ENCODE data around the gene CSMD2. TPM values are rescaled to one million over a fixed set of nuclear protein-coding genes. Genes with fewer than 3 reads are reported as not detected.

Gene CSMD2
- total RNA-seq, 6 donors from 2014 or later: 0.39 to 1.0 (median 0.52) TPM

DNA sequence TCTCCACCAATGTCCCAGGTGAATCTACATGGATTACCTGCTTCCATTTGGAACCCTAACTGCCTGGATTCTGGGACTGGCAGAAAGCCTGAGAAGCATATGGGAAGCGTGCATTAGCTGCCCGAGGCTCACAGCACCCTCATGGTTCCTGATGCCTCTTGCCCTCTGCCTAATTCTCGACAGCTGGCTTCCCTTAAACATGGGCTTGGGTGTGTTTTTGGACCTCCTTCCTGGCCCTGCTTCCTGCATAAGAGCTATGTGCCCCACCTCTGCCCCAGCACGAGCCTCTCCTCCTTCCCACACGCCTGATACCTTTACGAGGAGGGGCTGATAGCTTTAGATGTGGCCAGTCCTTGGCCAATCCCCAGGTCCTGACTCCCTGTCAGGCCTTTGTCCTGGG, 453.5 kb downstream of the CSMD2 start:
- DNase-seq (no peak), ATAC-seq (ENCODE audit: low FRiP score in 2 of 2) (no peak)
- TF ChIP-seq POLR2A (IDR thresholded peaks at IDR 0.05): no peak
- TF ChIP-seq EP300 (IDR thresholded peaks at IDR 0.05): no peak
- no peak for TF ChIP-seq POLR2AphosphoS5 (IDR thresholded peaks at IDR 0.05)
- TF ChIP-seq, protein P1, sequence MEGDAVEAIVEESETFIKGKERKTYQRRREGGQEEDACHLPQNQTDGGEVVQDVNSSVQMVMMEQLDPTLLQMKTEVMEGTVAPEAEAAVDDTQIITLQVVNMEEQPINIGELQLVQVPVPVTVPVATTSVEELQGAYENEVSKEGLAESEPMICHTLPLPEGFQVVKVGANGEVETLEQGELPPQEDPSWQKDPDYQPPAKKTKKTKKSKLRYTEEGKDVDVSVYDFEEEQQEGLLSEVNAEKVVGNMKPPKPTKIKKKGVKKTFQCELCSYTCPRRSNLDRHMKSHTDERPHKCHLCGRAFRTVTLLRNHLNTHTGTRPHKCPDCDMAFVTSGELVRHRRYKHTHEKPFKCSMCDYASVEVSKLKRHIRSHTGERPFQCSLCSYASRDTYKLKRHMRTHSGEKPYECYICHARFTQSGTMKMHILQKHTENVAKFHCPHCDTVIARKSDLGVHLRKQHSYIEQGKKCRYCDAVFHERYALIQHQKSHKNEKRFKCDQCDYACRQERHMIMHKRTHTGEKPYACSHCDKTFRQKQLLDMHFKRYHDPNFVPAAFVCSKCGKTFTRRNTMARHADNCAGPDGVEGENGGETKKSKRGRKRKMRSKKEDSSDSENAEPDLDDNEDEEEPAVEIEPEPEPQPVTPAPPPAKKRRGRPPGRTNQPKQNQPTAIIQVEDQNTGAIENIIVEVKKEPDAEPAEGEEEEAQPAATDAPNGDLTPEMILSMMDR (IDR thresholded peaks at IDR 0.05): no peak
- Histone ChIP-seq H3K36me3 (no peaks in the 10 kb centered on the region), H3K4me3 (no peak overlapping the region), H3K27me3 (no peaks in the 10 kb centered on the region), H3K4me1 (no peaks in the 10 kb centered on the region), H3K27ac (no peak overlapping the region), H3K9me3 (no peaks in the 10 kb centered on the region)
- 39 to 43% methylated on average over 6 of the region's 6 CpGs for WGBS, 2 donors

- TF ChIP-seq POLR2AphosphoS5 (IDR thresholded peaks at IDR 0.05) (no peak), EP300 (IDR thresholded peaks at IDR 0.05) (no peak), POLR2A (IDR thresholded peaks at IDR 0.05) (no peak)
- TF ChIP-seq, protein P1 (IDR thresholded peaks at IDR 0.05): no peak
- no peak for ATAC-seq (ENCODE audit: low FRiP score in 2 of 2)
- no peak for DNase-seq
- WGBS, 2 donors: 28 to 32% methylated on average over 2 of the region's 2 CpGs
- H3K4me1 ChIP-seq: no peaks in the 10 kb centered on the region
- H3K9me3 ChIP-seq: no peaks in the 10 kb centered on the region
- H3K27me3 ChIP-seq: no peaks in the 10 kb centered on the region
- H3K36me3 ChIP-seq: no peaks in the 10 kb centered on the region
- no peak overlapping the region for H3K4me3 ChIP-seq
- no peak overlapping the region for H3K27ac ChIP-seq
Measured at GRCh38 chr1:33710967-33711366, 454.1 kb downstream of the CSMD2 start.

- H3K36me3 ChIP-seq: no peaks in the 10 kb centered on the region
- TF ChIP-seq, protein P1 (IDR thresholded peaks at IDR 0.05): no peak
- TF ChIP-seq EP300 (IDR thresholded peaks at IDR 0.05) (no peak), POLR2A (IDR thresholded peaks at IDR 0.05) (no peak), POLR2AphosphoS5 (IDR thresholded peaks at IDR 0.05) (no peak)
- no peak for DNase-seq
Measured at GRCh38 chr1:33709783-33710718, 455.0 kb downstream of the CSMD2 start.

DNA sequence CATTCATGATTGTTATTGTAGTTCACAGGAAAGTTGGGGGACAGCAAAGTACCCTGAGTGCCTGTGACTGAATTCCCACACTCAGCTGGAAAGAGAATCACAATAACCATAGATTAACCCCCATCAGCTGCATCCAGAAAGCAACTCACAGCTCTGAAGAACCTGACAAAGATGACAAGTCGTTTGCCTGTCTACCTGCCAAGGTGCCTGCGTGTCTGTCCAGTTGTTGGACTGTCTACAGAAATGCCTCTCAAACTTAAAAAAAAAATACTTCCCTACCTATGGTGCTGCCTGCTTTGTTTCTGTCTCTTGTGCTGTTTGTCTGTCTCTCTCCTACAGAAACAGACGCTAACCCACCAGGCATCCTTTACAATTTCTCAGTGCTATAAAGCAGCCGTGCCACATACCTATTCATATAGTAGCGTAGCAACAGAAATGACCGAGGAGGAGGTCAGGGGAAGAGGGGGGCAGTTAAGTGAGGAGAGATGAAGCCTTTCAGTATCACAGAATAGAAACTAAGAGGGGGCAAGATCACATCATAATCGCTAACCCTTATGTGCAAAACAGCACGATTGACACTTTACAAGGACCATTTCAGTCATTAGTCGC, 455.8 kb downstream of the CSMD2 start:
- no peak for DNase-seq
- no peak overlapping the region for H3K27ac ChIP-seq
- ATAC-seq (ENCODE audit: low FRiP score in 2 of 2): no peak
- TF ChIP-seq, protein P1 (IDR thresholded peaks at IDR 0.05): no peak
- TF ChIP-seq POLR2AphosphoS5 (IDR thresholded peaks at IDR 0.05): no peak
- no peak for TF ChIP-seq POLR2A (IDR thresholded peaks at IDR 0.05)
- no peak for TF ChIP-seq EP300 (IDR thresholded peaks at IDR 0.05)
- H3K9me3 ChIP-seq: no peaks in the 10 kb centered on the region
- no peak overlapping the region for H3K4me3 ChIP-seq
- no peaks in the 10 kb centered on the region for H3K4me1 ChIP-seq
- WGBS, 2 donors: 73 to 74% methylated on average over 9 of the region's 9 CpGs
- H3K27me3 ChIP-seq: no peaks in the 10 kb centered on the region
- H3K36me3 ChIP-seq: no peaks in the 10 kb centered on the region

More at GRCh38 chr1:33709783-33710718, 455.0 kb downstream of the CSMD2 start:
- Histone ChIP-seq H3K9me3 (no peaks in the 10 kb centered on the region), H3K4me1 (no peaks in the 10 kb centered on the region), H3K4me3 (no peak overlapping the region), H3K27ac (no peak overlapping the region), H3K27me3 (no peaks in the 10 kb centered on the region)
- no peak for ATAC-seq (ENCODE audit: low FRiP score in 2 of 2)
- 69 to 73% methylated on average over 6 of the region's 6 CpGs for WGBS, 2 donors

All from upper lobe of left lung (tissue), 6 donors.